ENCODE data around the gene NCAPD2. TPM values are rescaled to one million over a fixed set of nuclear protein-coding genes. Genes with fewer than 3 reads are reported as not detected.

NCAPD2 gene
- total RNA-seq, 1 donor from 2014 or later: 74.8 TPM

DNA sequence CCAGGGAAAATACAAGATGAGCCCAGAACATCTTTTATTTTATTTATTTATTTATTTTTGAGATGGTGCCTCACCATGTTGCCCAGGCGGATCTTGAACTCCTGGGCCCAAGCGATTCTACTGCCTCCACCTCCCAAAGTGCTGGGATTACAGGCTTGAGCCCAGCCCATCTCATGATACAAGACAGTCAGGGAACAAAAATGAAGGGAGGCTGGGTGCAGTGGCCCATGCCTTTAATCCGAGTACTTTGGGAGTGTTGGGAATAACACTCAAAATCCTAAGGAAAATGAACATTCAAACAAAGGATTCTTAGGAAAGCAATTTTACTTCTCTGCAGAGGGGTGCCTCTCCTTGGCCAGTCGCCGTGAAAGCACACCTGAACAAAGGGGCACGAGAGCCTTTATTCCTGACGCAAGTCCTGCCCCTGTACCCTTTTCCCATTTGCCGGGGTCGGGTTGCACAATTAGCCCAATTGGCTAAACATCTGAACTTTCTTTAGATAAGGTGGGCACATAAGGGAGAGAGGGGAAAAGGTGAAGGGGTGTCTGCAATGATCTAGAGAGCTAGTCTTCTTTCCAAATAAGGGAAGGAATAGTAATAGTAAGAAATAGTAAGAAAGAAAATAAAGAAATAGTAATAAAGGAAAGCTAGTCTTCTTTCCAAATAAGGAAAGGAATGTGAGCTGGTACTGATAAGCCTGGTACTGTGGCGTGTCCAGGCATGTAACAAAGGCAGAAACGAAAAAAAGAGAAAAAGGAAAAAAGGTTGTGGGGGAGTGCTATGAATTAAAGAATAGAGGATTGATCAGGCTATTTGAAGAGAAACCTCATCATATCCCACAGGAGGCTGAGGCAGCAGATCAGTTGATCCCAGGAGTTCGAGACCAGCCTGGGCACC lies 13.4 kb downstream of the NCAPD2 start:
- DNase-seq (ENCODE audit: low read depth): no peak
- TF ChIP-seq, protein P1, sequence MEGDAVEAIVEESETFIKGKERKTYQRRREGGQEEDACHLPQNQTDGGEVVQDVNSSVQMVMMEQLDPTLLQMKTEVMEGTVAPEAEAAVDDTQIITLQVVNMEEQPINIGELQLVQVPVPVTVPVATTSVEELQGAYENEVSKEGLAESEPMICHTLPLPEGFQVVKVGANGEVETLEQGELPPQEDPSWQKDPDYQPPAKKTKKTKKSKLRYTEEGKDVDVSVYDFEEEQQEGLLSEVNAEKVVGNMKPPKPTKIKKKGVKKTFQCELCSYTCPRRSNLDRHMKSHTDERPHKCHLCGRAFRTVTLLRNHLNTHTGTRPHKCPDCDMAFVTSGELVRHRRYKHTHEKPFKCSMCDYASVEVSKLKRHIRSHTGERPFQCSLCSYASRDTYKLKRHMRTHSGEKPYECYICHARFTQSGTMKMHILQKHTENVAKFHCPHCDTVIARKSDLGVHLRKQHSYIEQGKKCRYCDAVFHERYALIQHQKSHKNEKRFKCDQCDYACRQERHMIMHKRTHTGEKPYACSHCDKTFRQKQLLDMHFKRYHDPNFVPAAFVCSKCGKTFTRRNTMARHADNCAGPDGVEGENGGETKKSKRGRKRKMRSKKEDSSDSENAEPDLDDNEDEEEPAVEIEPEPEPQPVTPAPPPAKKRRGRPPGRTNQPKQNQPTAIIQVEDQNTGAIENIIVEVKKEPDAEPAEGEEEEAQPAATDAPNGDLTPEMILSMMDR (conservative IDR thresholded peaks at IDR 0.05; ENCODE audit: low read depth, low read length): no peak
- no peak overlapping the region for H3K4me3 ChIP-seq (ENCODE audit: low read depth, low read length)

DNA sequence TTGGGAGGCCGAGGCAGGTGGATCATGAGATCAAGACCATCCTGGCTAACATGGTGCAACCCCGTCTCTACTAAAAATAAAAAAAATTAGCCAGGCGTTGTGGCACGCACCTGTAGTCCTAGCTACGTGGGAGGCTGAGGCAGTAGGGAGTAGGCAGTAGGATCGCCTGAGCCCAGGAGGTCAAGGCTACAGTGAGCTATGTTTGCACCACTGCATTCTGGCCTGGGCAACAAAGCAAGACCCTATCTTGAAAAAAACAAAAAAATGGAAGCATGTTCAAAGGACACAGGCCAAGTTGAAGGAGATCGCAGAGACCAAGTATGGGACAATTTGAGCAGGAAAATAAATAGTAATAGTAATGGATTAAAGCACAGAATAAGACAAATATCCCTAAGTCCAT lies 14.2 kb downstream of the NCAPD2 start:
- no peak overlapping the region for H3K4me3 ChIP-seq (ENCODE audit: low read depth, low read length)
- TF ChIP-seq, protein P1 (conservative IDR thresholded peaks at IDR 0.05; ENCODE audit: low read depth, low read length): no peak

DNA sequence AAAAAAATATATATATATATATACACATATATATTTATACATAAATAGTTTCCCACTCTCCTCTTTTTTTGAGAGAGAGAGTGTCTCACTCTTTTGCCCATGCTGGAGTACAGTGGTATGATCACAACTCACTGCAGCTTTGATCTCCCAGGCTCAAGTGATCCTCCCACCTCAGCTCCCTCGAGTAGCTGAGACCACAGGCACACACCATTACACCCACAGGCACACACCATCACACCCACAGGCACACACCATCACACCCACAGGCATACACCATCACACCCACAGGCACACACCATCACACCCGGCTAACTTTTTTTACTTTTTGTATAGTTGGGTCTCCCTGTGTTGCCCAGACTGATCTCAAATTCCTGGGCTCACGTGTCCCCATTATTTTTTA lies 26.3 kb downstream of the NCAPD2 start:
- TF ChIP-seq, protein P1 (conservative IDR thresholded peaks at IDR 0.05; ENCODE audit: low read depth, low read length): no peak
- no peak for DNase-seq (ENCODE audit: low read depth)
- no peak overlapping the region for H3K4me3 ChIP-seq (ENCODE audit: low read depth, low read length)

More for the DNA sequence above, 14.2 kb downstream of the NCAPD2 start:
- DNase-seq (ENCODE audit: low read depth): no peak

DNA sequence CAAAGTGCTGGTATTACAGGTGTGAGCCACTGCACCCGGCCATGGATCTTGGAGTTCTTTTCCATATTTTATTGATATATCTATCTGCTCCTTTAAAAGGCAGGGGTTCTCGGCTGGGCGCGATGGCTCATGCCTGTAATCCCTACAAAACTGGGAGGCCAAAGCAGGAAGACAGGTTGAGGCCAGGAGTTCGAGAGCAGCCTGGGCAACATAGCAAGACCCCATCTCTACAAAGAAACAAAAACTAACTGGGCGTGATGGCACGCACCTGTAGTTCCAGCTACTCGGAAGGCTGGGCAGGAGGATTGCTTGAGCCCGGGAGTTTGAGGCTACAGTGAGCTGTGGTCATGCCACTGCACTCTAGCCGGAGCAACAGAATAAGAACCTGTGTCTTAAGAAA lies 28.3 kb downstream of the NCAPD2 start:
- TF ChIP-seq, protein P1 (conservative IDR thresholded peaks at IDR 0.05; ENCODE audit: low read depth, low read length): no peak
- no peak for DNase-seq (ENCODE audit: low read depth)
- H3K4me3 ChIP-seq (ENCODE audit: low read depth, low read length): no peak overlapping the region

DNA sequence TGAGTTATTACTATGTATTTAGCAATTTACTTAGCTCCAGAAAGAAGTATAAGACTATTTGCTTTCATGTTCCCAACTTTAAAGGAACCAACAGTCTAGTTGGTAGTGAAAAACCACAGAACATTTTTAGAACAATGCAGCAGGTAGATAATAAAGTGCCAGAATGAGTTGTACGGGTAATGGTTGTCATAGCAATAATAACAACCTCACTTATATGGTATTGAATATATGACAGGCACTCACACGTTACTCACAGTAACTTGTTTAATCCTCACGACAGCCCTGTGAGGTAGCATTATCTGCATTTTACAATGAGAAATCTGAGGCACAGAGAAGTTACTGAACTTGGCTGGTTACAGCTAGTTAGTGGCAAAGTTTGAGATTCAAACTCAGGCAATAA lies 29.8 kb downstream of the NCAPD2 start:
- no peak for DNase-seq (ENCODE audit: low read depth)
- TF ChIP-seq, protein P1 (conservative IDR thresholded peaks at IDR 0.05; ENCODE audit: low read depth, low read length): no peak
- H3K4me3 ChIP-seq (ENCODE audit: low read depth, low read length): no peak overlapping the region

DNA sequence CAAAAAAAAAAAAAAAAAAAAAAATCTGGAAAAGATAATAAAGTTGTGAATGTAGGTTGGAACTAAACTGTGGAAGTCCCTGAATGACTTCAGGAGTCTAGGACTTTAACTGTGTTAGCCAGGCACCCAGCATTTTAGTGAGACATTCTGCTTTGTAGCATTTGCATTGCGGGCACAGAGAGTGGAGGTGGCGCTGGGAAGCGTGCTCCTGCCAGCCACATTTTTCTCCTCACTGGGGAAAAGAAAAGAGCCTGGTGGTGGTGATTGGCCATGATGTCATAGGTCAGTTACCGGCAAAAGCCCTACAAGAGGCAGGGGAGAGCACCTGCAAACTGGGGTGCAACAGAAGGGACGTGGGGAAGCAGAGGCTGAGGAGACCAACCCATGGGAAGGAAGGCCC lies 30.7 kb downstream of the NCAPD2 start:
- TF ChIP-seq, protein P1 (conservative IDR thresholded peaks at IDR 0.05; ENCODE audit: low read depth, low read length): no peak

DNA sequence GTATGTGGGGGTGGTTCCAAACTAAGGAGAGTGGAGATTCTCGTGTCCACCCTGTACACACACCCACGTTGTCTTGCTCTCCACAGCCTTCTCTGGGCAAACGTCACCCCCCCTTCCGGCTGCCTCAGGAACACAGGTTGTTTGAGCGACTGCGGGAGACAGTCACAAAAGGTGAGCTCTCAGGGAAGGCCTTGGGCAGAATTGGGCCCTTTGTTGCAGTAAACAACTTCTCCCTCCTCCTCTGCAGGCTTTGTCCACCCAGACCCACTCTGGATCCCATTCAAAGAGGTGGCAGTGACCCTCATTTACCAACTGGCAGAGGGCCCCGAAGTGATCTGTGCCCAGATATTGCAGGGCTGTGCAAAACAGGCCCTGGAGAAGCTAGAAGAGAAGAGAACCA lies 32.3 kb downstream of the NCAPD2 start:
- TF ChIP-seq, protein P1 (conservative IDR thresholded peaks at IDR 0.05; ENCODE audit: low read depth, low read length): no peak
- H3K4me3 ChIP-seq (ENCODE audit: low read depth, low read length): no peak overlapping the region
- no peak for DNase-seq (ENCODE audit: low read depth)

More for the DNA sequence above, 30.7 kb downstream of the NCAPD2 start:
- no peak overlapping the region for H3K4me3 ChIP-seq (ENCODE audit: low read depth, low read length)
- no peak for DNase-seq (ENCODE audit: low read depth)

Measured in epithelial cell of proximal tubule (primary cell).